CD14-positive monocyte (primary cell): Measurements from ENCODE around the gene SYNE2. TPM values are rescaled to one million over a fixed set of nuclear protein-coding genes. Genes with fewer than 3 reads are reported as not detected.

ENCODE experiments used
- DNase-seq, 3 donors: peaks; one replicate each; pipeline ENCODE4 v3.0.0-alpha.2; 2011 to 2022
- H2AFZ ChIP-seq: 2 replicates; pipeline ENCODE4 v1.6.0; 2012; ENCODE audit warnings: mild to moderate bottlenecking, low read depth, low read length, inconsistent platforms; ENCODE audit not compliant: insufficient read depth, poor library complexity, severe bottlenecking
- H3K27ac ChIP-seq, 2 donors: 1 replicate in 1 of 2; 2 replicates in 1 of 2; pipeline ENCODE4 v1.5.1; 2012 to 2013; ENCODE audit warnings: low read length in 2 of 2, control low read depth in 1 of 2, inconsistent platforms in 1 of 2, low read depth in 1 of 2, mild to moderate bottlenecking in 1 of 2
- H3K27me3 ChIP-seq, 2 donors: one replicate each; pipeline versions ENCODE4 v1.6.0 to v1.6.1; 2011 to 2013; ENCODE audit warnings: low read length in 2 of 2; ENCODE audit not compliant: control insufficient read depth in 2 of 2, insufficient read depth in 2 of 2
- H3K36me3 ChIP-seq, 2 donors: replicated peaks in 1 of 2; 1 replicate in 1 of 2; 2 replicates in 1 of 2; pipeline versions ENCODE4 v1.5.1 to v1.6.1; 2012 to 2013; ENCODE audit warnings: low read length in 2 of 2, control low read depth in 1 of 2, inconsistent platforms in 1 of 2, mild to moderate bottlenecking in 1 of 2; ENCODE audit not compliant: insufficient read depth in 2 of 2, control insufficient read depth in 1 of 2
- H3K4me1 ChIP-seq, 2 donors: 1 replicate in 1 of 2; 2 replicates in 1 of 2; pipeline versions ENCODE4 v1.5.1 to v1.6.1; 2012 to 2013; ENCODE audit warnings: low read length in 2 of 2, control low read depth in 1 of 2, inconsistent platforms in 1 of 2, mild to moderate bottlenecking in 1 of 2, moderate library complexity in 1 of 2; ENCODE audit not compliant: insufficient read depth in 2 of 2, control insufficient read depth in 1 of 2
- H3K4me2 ChIP-seq: replicated peaks from 2 replicates; pipeline ENCODE3; 2012; ENCODE audit warnings: low read length, moderate library complexity, mild to moderate bottlenecking; ENCODE audit not compliant: poor library complexity, severe bottlenecking; ENCODE audit errors: extremely low read depth
- H3K4me3 ChIP-seq, 3 experiments: fragments of 200-600 bp in 1 of 3; sonication (generic) in 1 of 3; replicated peaks in 1 of 3; 1 replicate in 2 of 3; 2 replicates in 1 of 3; pipeline ENCODE4 v1.5.1; 2011 to 2013; ENCODE audit warnings: low read length in 3 of 3, mild to moderate bottlenecking in 3 of 3, control low read depth in 2 of 3, low read depth in 2 of 3, inconsistent platforms in 1 of 3, moderate library complexity in 1 of 3
- H3K79me2 ChIP-seq: 2 replicates; pipeline ENCODE4 v1.6.0; 2012; ENCODE audit warnings: mild to moderate bottlenecking, control low read depth, inconsistent platforms, low read length, moderate library complexity; ENCODE audit not compliant: insufficient read depth
- H3K9ac ChIP-seq: 2 replicates; pipeline ENCODE4 v1.6.0; 2017; ENCODE audit warnings: low read length, mild to moderate bottlenecking; ENCODE audit not compliant: insufficient read depth, poor library complexity, severe bottlenecking
- H3K9me3 ChIP-seq, 2 donors: replicated peaks in 1 of 2; 1 replicate in 1 of 2; 2 replicates in 1 of 2; pipeline versions ENCODE4 v1.5.1 to v1.6.1; 2012 to 2013; ENCODE audit warnings: low read length in 2 of 2, control low read depth in 1 of 2; ENCODE audit not compliant: control insufficient read depth in 1 of 2, insufficient read depth in 1 of 2
- H4K20me1 ChIP-seq: 2 replicates; pipeline ENCODE4 v1.6.0; 2012; ENCODE audit warnings: mild to moderate bottlenecking, low read length, control low read depth, moderate library complexity; ENCODE audit not compliant: insufficient read depth
- H3K27ac Mint-ChIP-seq, 7 donors: one replicate each; pipeline ENCODE4 v1.8.0; 2020; ENCODE audit warnings: mild to moderate bottlenecking in 7 of 7, mixed read lengths in 7 of 7, moderate library complexity in 6 of 7, inconsistent platforms in 2 of 7
- H3K27me3 Mint-ChIP-seq, 3 donors: one replicate each; pipeline ENCODE4 v1.8.0; 2021 to 2022; ENCODE audit warnings: low read depth in 3 of 3, mild to moderate bottlenecking in 3 of 3, mixed read lengths in 3 of 3, moderate library complexity in 3 of 3, inconsistent platforms in 1 of 3
- H3K36me3 Mint-ChIP-seq, 2 donors: one replicate each; pipeline ENCODE4 v1.8.0; 2020; ENCODE audit warnings: mixed read lengths in 2 of 2, inconsistent platforms in 1 of 2, mild to moderate bottlenecking in 1 of 2
- H3K4me1 Mint-ChIP-seq: one replicate; pipeline ENCODE4 v1.8.0; 2020; ENCODE audit warnings: mild to moderate bottlenecking, mixed read lengths
- H3K4me3 Mint-ChIP-seq, 2 donors: one replicate each; pipeline ENCODE4 v1.8.0; 2020; ENCODE audit warnings: mild to moderate bottlenecking in 2 of 2, mixed read lengths in 2 of 2, moderate library complexity in 1 of 2
- H3K9me3 Mint-ChIP-seq, 7 donors: one replicate each; pipeline ENCODE4 v1.8.0; 2020 to 2022; ENCODE audit warnings: mixed read lengths in 7 of 7, mild to moderate bottlenecking in 6 of 7, moderate library complexity in 6 of 7, inconsistent platforms in 2 of 7
- WGBS: methylation state at CpG from one replicate; pipeline ENCODE4 v1.1.5; 2013; ENCODE audit warnings: missing lambda C conversion rate; ENCODE audit not compliant: insufficient coverage; 5-methylcytosine and 5-hydroxymethylcytosine counted together
- intact Hi-C, 2 donors: fragments of 100-400 bp; cut with micrococcal nuclease; formaldehyde crosslinking; loops; one replicate each; pipeline versions ENCODE4 v1.15.0 to v1.15.1; 2023
- polyA plus RNA-seq, 3 donors: library from polyadenylated mRNA; depleted of rRNA in 1 of 3; unstranded in 2 of 3; stranded (reverse) in 1 of 3; fragments of 300-500 nt in 2 of 3; fragments of >200 nt in 1 of 3; fragmentation: Illumina TruSeq in 2 of 3; gene quantifications; 1 replicate in 2 of 3; 2 replicates in 1 of 3; pipeline ENCODE4 v1.2.3, GENCODE V29; 2012 to 2021
- TF ChIP-seq, protein P1 (sequence below): fragments of 200-600 bp; IDR thresholded peaks from one replicate; pipeline ENCODE4 v1.8.0; 2022; ENCODE audit warnings: antibody characterized with exemption, mild to moderate bottlenecking

Gene SYNE2
- polyA plus RNA-seq, 3 donors: 0.06 to 0.46 (median 0.44) TPM

DNA sequence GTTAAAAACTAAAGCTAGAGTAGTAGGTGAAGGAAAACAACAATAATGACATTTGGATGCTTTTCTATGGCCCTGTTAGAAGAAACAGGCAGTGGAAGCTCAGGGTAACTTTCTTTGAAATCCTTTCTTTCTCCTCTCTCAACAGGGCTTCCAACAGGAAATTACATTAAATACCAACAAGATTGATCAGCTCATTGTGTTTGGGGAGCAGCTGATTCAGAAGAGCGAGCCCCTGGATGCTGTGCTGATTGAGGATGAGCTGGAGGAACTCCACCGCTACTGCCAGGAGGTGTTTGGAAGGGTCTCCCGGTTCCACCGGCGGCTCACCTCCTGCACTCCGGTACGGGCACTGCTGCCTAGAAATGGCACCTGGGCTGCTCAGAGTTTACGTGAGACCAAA is 359.9 kb downstream of the SYNE2 start:
- Mint-ChIP-seq H3K4me3 (no peak overlapping the region), H3K36me3 (no peaks in the 10 kb centered on the region), H3K9me3 (no peaks in the 10 kb centered on the region), H3K27ac (no peak overlapping the region), H3K4me1 (no peaks in the 10 kb centered on the region), H3K27me3 (peaks cover 2 to 7% (median 7%) of the 10 kb centered on the region in 3 donors)
- no peaks in the 10 kb centered on the region for H3K36me3 ChIP-seq
- WGBS: 98% methylated on average over 6 of the region's 8 CpGs
- no peaks in the 10 kb centered on the region for H4K20me1 ChIP-seq
- no peaks in the 10 kb centered on the region for H3K27me3 ChIP-seq
- TF ChIP-seq, protein P1, sequence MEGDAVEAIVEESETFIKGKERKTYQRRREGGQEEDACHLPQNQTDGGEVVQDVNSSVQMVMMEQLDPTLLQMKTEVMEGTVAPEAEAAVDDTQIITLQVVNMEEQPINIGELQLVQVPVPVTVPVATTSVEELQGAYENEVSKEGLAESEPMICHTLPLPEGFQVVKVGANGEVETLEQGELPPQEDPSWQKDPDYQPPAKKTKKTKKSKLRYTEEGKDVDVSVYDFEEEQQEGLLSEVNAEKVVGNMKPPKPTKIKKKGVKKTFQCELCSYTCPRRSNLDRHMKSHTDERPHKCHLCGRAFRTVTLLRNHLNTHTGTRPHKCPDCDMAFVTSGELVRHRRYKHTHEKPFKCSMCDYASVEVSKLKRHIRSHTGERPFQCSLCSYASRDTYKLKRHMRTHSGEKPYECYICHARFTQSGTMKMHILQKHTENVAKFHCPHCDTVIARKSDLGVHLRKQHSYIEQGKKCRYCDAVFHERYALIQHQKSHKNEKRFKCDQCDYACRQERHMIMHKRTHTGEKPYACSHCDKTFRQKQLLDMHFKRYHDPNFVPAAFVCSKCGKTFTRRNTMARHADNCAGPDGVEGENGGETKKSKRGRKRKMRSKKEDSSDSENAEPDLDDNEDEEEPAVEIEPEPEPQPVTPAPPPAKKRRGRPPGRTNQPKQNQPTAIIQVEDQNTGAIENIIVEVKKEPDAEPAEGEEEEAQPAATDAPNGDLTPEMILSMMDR: no peak
- no peak for DNase-seq
- H2AFZ ChIP-seq: no peak overlapping the region
- H3K4me1 ChIP-seq: no peaks in the 10 kb centered on the region
- no peaks in the 10 kb centered on the region for H3K79me2 ChIP-seq
- intact Hi-C loops: no loop called here
- H3K4me2 ChIP-seq: no peak overlapping the region
- H3K9me3 ChIP-seq: no peaks in the 10 kb centered on the region
- no peak overlapping the region for H3K4me3 ChIP-seq
- no peak overlapping the region for H3K9ac ChIP-seq
- H3K27ac ChIP-seq: no peak overlapping the region

DNA sequence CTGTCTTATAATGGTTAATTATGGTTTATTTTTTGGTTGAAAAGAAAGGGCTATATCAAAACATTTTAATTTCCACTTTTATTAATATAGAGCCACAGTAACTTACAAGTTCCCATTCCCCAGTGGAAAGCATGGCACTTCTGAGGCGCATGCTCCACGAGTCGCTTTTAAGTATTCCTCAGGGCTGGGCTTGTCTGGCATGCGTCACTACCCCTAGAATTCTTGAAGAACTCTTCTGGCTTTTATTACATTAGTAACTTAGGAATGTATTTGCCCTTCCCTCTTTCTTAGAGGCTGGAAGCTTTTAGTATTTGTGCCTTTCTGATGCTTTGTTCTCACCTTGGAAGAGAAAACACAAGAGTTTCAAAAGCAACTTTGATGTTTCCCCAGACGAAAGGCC is 360.3 kb downstream of the SYNE2 start:
- H3K4me3 Mint-ChIP-seq: no peak overlapping the region
- DNase-seq: no peak
- Histone ChIP-seq H3K79me2 (no peaks in the 10 kb centered on the region), H2AFZ (no peak overlapping the region), H3K9ac (no peak overlapping the region), H3K27ac (no peak overlapping the region), H3K36me3 (no peaks in the 10 kb centered on the region), H3K9me3 (no peaks in the 10 kb centered on the region), H3K4me1 (no peaks in the 10 kb centered on the region), H4K20me1 (no peaks in the 10 kb centered on the region), H3K4me3 (no peak overlapping the region), H3K27me3 (no peaks in the 10 kb centered on the region), H3K4me2 (no peak overlapping the region)
- no peaks in the 10 kb centered on the region for H3K36me3 Mint-ChIP-seq
- H3K4me1 Mint-ChIP-seq: no peaks in the 10 kb centered on the region
- 93% methylated on average over 3 of the region's 5 CpGs for WGBS
- no peak overlapping the region for H3K27ac Mint-ChIP-seq
- TF ChIP-seq, protein P1: no peak
- no peaks in the 10 kb centered on the region for H3K9me3 Mint-ChIP-seq
- H3K27me3 Mint-ChIP-seq: peaks cover 2 to 7% (median 7%) of the 10 kb centered on the region in 3 donors
- intact Hi-C loops: no loop called here
